Omental fat pad (tissue), 4 donors: Measurements from ENCODE around the gene RABEP2. TPM values are rescaled to one million over a fixed set of nuclear protein-coding genes. Genes with fewer than 3 reads are reported as not detected.
"Not testable (repeated sequence)": the region's sequence is repeated elsewhere in the genome, so short reads cannot be mapped to it uniquely, and the experiment has no call there.

ENCODE experiments used
- ATAC-seq: fragments of 150-250 bp; one replicate; pipeline ENCODE4 v1.9.1; 2016; ENCODE audit warnings: mild to moderate bottlenecking, moderate library complexity; ENCODE audit not compliant: low FRiP score
- DNase-seq: peaks from one replicate; pipeline ENCODE4 v3.0.0-alpha.2; 2019; ENCODE audit warnings: low spot score
- total RNA-seq, 4 donors: library from RNA; depleted of rRNA; stranded (reverse); fragments of >200 nt; gene quantifications; one replicate each; pipeline ENCODE4 v1.1.0, GENCODE V29; 2016
- TF ChIP-seq, protein P1 (sequence below), 3 donors: fragments of 450-650 bp; IDR thresholded peaks; one replicate each; pipeline ENCODE4 v1.5.1; 2016 to 2017; ENCODE audit warnings: antibody characterized with exemption in 3 of 3, mild to moderate bottlenecking in 3 of 3, moderate library complexity in 2 of 3

The RABEP2 gene
- total RNA-seq, 4 donors from 2014 or later: 10.1 to 21.7 (median 17.0) TPM

DNA sequence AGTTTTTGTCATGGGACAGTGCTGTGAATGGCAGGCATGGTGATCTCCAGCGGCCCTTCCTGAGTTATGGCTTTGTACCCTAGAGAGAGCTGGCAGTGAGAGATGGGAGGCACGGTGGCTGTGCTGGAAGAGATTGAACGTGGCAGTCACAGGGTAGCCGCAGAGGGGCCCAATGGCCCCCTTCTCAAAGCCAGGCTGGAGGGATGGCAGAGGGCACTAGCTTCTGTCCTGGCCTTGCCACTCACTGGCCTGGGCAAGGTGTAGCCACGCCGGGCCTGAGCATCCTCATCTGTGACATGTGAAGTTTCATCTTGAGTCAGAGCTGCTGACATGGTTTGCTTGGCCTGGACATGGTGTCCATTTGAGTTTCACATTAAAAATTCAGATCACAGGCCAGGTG is 50.6 kb downstream of the RABEP2 start:
- TF ChIP-seq, protein P1, sequence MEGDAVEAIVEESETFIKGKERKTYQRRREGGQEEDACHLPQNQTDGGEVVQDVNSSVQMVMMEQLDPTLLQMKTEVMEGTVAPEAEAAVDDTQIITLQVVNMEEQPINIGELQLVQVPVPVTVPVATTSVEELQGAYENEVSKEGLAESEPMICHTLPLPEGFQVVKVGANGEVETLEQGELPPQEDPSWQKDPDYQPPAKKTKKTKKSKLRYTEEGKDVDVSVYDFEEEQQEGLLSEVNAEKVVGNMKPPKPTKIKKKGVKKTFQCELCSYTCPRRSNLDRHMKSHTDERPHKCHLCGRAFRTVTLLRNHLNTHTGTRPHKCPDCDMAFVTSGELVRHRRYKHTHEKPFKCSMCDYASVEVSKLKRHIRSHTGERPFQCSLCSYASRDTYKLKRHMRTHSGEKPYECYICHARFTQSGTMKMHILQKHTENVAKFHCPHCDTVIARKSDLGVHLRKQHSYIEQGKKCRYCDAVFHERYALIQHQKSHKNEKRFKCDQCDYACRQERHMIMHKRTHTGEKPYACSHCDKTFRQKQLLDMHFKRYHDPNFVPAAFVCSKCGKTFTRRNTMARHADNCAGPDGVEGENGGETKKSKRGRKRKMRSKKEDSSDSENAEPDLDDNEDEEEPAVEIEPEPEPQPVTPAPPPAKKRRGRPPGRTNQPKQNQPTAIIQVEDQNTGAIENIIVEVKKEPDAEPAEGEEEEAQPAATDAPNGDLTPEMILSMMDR (IDR thresholded peaks at IDR 0.05): no peak
- ATAC-seq (no peak), DNase-seq (no peak)

DNA sequence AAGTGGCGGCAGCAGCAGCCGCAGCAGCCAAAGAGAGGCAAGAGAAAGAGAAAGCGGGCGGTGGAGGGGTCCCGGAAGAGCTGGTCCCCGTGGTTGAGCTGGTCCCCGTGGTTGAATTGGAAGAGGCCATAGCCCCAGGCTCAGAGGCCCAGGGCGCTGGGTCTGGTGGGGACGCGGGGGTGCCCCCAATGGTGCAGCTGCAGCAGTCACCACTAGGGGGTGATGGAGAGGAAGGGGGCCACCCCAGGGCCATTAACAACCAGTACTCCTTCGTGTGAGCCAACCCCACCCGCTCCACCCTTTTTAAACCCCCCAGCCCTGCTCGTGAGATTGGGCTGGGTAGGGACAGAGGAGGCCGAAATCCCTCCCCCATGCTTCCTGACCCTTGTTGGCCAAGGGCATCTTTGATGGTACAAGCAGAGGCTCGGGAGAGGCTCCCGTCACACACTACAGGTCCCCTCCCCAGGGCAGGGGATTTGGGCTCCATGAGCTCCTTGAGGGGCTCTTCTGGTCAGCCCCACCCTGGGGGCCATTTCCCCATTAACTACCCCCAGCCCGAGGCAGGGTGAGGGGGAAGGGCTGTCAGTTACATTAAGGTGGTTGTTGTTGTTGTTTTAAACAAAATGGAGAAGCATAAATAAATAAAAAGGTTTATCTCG is 51.4 kb downstream of the RABEP2 start:
- DNase-seq (no peak), ATAC-seq (no peak)
- TF ChIP-seq, protein P1 (IDR thresholded peaks at IDR 0.05): no peak

DNA sequence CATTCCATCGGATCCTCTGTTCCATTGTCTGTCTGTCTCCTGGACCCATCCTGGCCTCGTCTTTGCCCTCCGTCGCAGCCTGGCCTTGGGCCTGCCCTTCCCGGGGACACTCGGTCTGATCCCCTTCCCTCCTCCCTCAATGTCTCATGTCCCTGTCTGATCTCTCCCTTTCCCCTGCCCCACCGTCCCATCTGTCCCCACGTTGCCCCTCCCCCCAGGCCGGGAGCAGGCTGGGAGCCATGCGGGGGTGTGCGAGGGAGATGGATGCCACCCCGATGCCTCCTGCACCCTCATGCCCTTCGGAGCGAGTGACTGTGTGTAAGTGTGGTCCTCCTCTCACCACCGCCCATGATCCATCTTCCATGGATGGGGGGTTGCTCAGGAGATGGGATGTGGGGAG is 52.1 kb downstream of the RABEP2 start:
- ATAC-seq (no peak), DNase-seq (no peak)
- TF ChIP-seq, protein P1 (IDR thresholded peaks at IDR 0.05): no peak

DNA sequence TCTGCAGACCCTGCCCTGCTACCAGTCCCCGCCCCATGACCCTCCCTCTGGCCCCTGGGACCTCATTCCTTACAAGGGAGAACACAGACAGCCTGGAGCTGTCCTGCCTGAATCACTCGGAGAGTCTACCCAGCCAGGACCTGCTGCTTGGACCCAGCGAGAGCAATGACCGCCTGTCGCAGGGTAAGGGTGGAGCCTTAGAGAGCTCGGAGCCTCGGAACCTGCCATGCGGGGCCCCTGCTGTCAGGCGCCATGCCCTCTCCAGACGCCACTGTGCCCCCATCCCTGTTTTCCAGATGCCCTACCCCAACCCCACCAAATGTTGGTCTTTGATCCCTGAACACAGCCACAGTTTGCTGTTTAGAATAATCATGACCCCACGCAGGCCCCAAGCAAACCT is 55.8 kb downstream of the RABEP2 start:
- TF ChIP-seq, protein P1 (IDR thresholded peaks at IDR 0.05): no peak
- DNase-seq (no peak), ATAC-seq (no peak)

DNA sequence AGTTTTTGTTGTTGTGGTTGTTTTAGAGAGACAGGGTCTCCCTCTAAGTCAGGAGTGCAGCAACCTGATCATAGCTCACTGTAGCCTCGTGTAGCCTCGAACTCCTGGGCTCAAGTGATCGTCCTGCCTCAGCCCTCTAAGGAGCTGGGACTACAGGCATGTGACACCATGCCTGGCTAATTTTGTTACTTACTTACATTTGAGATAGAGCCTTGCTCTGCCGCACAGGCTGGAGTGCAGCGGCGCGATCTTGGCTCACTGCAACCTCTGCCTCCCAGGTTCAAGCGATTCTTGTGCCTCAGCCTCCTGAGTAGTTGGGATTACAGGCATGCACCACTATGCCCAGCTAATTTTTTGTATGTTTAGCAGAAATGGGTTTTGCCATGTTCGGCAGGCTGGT is 57.4 kb downstream of the RABEP2 start:
- ATAC-seq, DNase-seq: not testable (repeated sequence)

DNA sequence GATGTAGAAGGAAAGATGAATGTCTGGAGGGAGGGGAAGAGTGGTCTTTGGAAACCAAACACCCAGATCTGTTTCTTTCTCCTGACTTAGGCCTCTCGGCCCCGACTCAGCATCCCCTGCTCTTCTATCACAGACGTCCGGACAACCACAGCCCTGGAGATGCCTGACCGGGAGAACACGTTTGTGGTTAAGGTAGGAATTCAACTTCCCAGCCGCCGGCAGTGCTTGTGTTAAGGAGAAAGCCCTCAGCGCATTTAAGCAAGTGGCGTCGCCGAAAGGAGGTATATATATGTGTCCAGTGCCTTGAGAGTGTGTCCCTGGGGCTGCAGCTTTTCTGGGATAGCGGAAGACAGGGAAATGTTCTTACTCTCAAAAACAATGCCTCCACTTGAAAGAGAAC is 57.8 kb downstream of the RABEP2 start:
- ATAC-seq (no peak), DNase-seq (no peak)
- TF ChIP-seq, protein P1 (IDR thresholded peaks at IDR 0.05): no peak

DNA sequence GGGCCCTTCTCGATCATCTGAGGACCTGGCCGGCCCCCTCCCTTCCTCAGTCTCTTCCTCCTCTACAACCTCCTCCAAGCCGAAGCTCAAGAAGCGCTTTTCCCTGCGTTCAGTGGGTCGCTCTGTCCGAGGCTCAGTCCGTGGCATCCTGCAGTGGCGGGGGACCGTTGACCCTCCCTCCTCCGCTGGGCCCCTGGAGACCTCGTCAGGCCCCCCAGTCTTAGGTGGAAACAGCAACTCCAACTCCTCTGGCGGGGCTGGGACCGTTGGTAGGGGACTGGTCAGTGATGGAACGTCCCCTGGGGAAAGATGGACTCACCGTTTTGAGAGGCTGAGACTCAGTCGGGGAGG is 58.6 kb downstream of the RABEP2 start:
- TF ChIP-seq, protein P1 (IDR thresholded peaks at IDR 0.05): no peak
- DNase-seq (no peak), ATAC-seq (no peak)
